Hematopoietic multipotent progenitor cell treated with erythropoietin and hydrocortisone succinate and interleukin-3 and kit ligand, for 6 days (in vitro differentiated cells): Measurements from ENCODE around the gene C1QTNF5.

Source experiments
- DNase-seq: peaks from one replicate; pipeline ENCODE4 v3.0.0-alpha.2; 2015

C1QTNF5 gene

GRCh38 chr11:119373059-119373920 lies 32.6 kb upstream of the C1QTNF5 start:
- peak; percentile 0 for DNase-seq

- DNase-seq, result no peak
Observed at GRCh38 chr11:119372260-119373058, 31.8 kb upstream of the C1QTNF5 start.

- DNase-seq, result peak; percentile 44
Observed at GRCh38 chr11:119371778-119372182, 31.1 kb upstream of the C1QTNF5 start.

GRCh38 chr11:119371067-119371601 lies 30.5 kb upstream of the C1QTNF5 start:
- no peak for DNase-seq

- no peak for DNase-seq
Observed at GRCh38 chr11:119370486-119371046, 29.9 kb upstream of the C1QTNF5 start.

GRCh38 chr11:119369132-119369925 lies 28.6 kb upstream of the C1QTNF5 start:
- no peak for DNase-seq

GRCh38 chr11:119368121-119369034 lies 27.7 kb upstream of the C1QTNF5 start:
- DNase-seq, result peak; percentile 63

- DNase-seq, result no peak
Observed at GRCh38 chr11:119367661-119368120, 27.0 kb upstream of the C1QTNF5 start.

- no peak for DNase-seq
Observed at GRCh38 chr11:119366690-119367620, 26.3 kb upstream of the C1QTNF5 start.

- DNase-seq, result no peak
Observed at GRCh38 chr11:119365071-119365591, 24.4 kb upstream of the C1QTNF5 start.

GRCh38 chr11:119363851-119364590 lies 23.3 kb upstream of the C1QTNF5 start:
- DNase-seq, result peak; percentile 58

GRCh38 chr11:119363081-119363850 lies 22.6 kb upstream of the C1QTNF5 start:
- DNase-seq, result no peak

GRCh38 chr11:119362741-119363080 lies 22.0 kb upstream of the C1QTNF5 start:
- no peak for DNase-seq

GRCh38 chr11:119361941-119362725 lies 21.4 kb upstream of the C1QTNF5 start:
- DNase-seq, result no peak

GRCh38 chr11:119361056-119361787 lies 20.5 kb upstream of the C1QTNF5 start:
- no peak for DNase-seq

GRCh38 chr11:119359365-119360214 lies 18.9 kb upstream of the C1QTNF5 start:
- DNase-seq, result no peak
